GM12878 (cell line): ENCODE results near the gene PALLD. TPM values are rescaled to one million over a fixed set of nuclear protein-coding genes. Genes with fewer than 3 reads are reported as not detected.
A peak's percentile ranks its signal among the peaks of the same experiment; 100 is the strongest.

Source experiments
- ATAC-seq: fragments of 200-7000 bp; cut with Tn5 transposase; 3 replicates; pipeline ENCODE4 v1.9.1; 2020; ENCODE audit warnings: mild to moderate bottlenecking, moderate library complexity
- BruUV-seq: library from RNA; stranded (reverse); fragments of 400-500 nt; replicated peaks from 2 replicates; lab custom pipeline; 2021; lab: Mats Ljungman, UMichigan
- CTCF ChIA-PET: fragments of 300-600 bp; sonication (Branson Sonifier 250); formaldehyde crosslinking; extraction: SDS; loops from one replicate; lab custom pipeline; 2021; ENCODE audit warnings: inconsistent platforms; lab: Yijun Ruan, JAX
- POLR2A ChIA-PET: fragments of 350-600 bp; formaldehyde crosslinking; extraction: SDS; loops from one replicate; lab custom pipeline; 2021; ENCODE audit warnings: inconsistent platforms; lab: Charles Lee
- RAD21 ChIA-PET: fragments of 300-600 bp; sonication (Branson Sonifier 250); formaldehyde crosslinking; loops from one replicate; lab custom pipeline; 2023; ENCODE audit warnings: antibody characterized with exemption; ENCODE audit not compliant: unreplicated experiment; lab: Charles Lee
- SMC1A ChIA-PET: fragments of 300-600 bp; sonication (Branson Sonifier 250); formaldehyde crosslinking; loops from one replicate; lab custom pipeline; 2023; ENCODE audit not compliant: unreplicated experiment, uncharacterized antibody; lab: Charles Lee
- DNase-seq: peaks from one replicate; pipeline ENCODE4 v3.0.0-alpha.2; 2011; ENCODE audit warnings: low read depth, low spot score
- FAIRE-seq: peaks from 3 replicates; lab custom pipeline; 2011; peaks lifted over from hg19 to GRCh38; lab: Jason Lieb, UNC
- H2AFZ ChIP-seq: 2 replicates; pipeline ENCODE4 v1.6.0; 2011; ENCODE audit warnings: low read depth, low read length, control low read depth; ENCODE audit not compliant: control insufficient read depth
- H3K27ac ChIP-seq: 2 replicates; pipeline ENCODE4 v1.5.1; 2011; ENCODE audit warnings: control low read depth; ENCODE audit not compliant: control insufficient read depth, insufficient read depth
- H3K27me3 ChIP-seq, 2 experiments: replicated peaks in 1 of 2; 2 replicates each; pipeline versions ENCODE4 v1.6.0 to v1.6.1; 2011; ENCODE audit warnings: low read length in 1 of 2; ENCODE audit not compliant: control insufficient read depth in 2 of 2, insufficient read depth in 2 of 2
- H3K36me3 ChIP-seq, 2 experiments: 2 replicates each; pipeline ENCODE4 v1.5.1; 2011; ENCODE audit warnings: low read length in 1 of 2; ENCODE audit not compliant: control insufficient read depth in 2 of 2, insufficient read depth in 2 of 2
- H3K4me1 ChIP-seq: 2 replicates; pipeline ENCODE4 v1.6.1; 2011; ENCODE audit warnings: mild to moderate bottlenecking, low read length, moderate library complexity, mixed read lengths; ENCODE audit not compliant: control insufficient read depth, insufficient read depth
- H3K4me2 ChIP-seq: 2 replicates; pipeline ENCODE4 v1.6.0; 2011; ENCODE audit warnings: control low read depth; ENCODE audit not compliant: control insufficient read depth, insufficient read depth
- H3K4me3 ChIP-seq: fragments of 200-600 bp; sonication (generic); 2 replicates; pipeline ENCODE4 v1.5.1; 2016
- H3K79me2 ChIP-seq: 2 replicates; pipeline ENCODE4 v1.6.0; 2011; ENCODE audit warnings: low read length; ENCODE audit not compliant: control insufficient read depth, insufficient read depth
- H3K9ac ChIP-seq: 2 replicates; pipeline ENCODE4 v1.8.0; 2011; ENCODE audit warnings: low read length, control low read depth, mixed read lengths; ENCODE audit not compliant: control insufficient read depth, insufficient read depth
- H3K9me3 ChIP-seq: replicated peaks from 3 replicates; pipeline ENCODE4 v1.5.1; 2011; ENCODE audit warnings: mild to moderate bottlenecking, low read length; ENCODE audit not compliant: control insufficient read depth, insufficient read depth
- H4K20me1 ChIP-seq: 2 replicates; pipeline ENCODE4 v1.6.0; 2011; ENCODE audit not compliant: control insufficient read depth, insufficient read depth
- CHD2 ChIP-seq: IDR thresholded peaks from 2 replicates; pipeline ENCODE4 v1.6.1; 2011; ENCODE audit warnings: low read depth, low read length, improper control_type of control experiment, borderline replicate concordance
- EED ChIP-seq: sonication (generic); IDR thresholded peaks from 2 replicates; pipeline ENCODE4 v1.6.1; 2016; ENCODE audit warnings: antibody characterized with exemption, low read depth
- FOXM1 ChIP-seq: IDR thresholded peaks from 2 replicates; pipeline ENCODE4 v1.6.1; 2012; ENCODE audit warnings: low read depth, mild to moderate bottlenecking, inconsistent platforms, low read length, moderate library complexity
- HDAC6 ChIP-seq: fragments of 200-600 bp; sonication (generic); IDR thresholded peaks from one replicate; pipeline ENCODE4 v1.8.0; 2017; ENCODE audit warnings: antibody characterized with exemption; ENCODE audit not compliant: unreplicated experiment
- IKZF2 ChIP-seq, 2 experiments: fragments of 450-650 bp; IDR thresholded peaks; 2 replicates each; pipeline ENCODE4 v1.6.1; 2017; ENCODE audit warnings: mild to moderate bottlenecking in 2 of 2, moderate library complexity in 2 of 2
- JUND ChIP-seq: IDR thresholded peaks from 2 replicates; pipeline ENCODE4 v1.6.1; 2012; ENCODE audit warnings: low read depth, mild to moderate bottlenecking, low read length, improper control_type of control experiment, moderate library complexity
- MXI1 ChIP-seq: fragments of 150-350 bp; IDR thresholded peaks from 2 replicates; pipeline ENCODE4 v1.6.1; 2011; ENCODE audit warnings: low read depth, mild to moderate bottlenecking, inconsistent platforms, low read length, improper control_type of control experiment
- SKIL ChIP-seq: fragments of 450-650 bp; IDR thresholded peaks from 2 replicates; pipeline ENCODE4 v1.6.1; 2017; ENCODE audit warnings: mild to moderate bottlenecking, low read depth, inconsistent platforms; ENCODE audit not compliant: poor library complexity, severe bottlenecking
- YBX1 ChIP-seq: fragments of 450-650 bp; IDR thresholded peaks from 2 replicates; pipeline ENCODE4 v1.6.1; 2016; ENCODE audit warnings: antibody characterized with exemption
- ZNF592 ChIP-seq: fragments of 450-650 bp; IDR thresholded peaks from 2 replicates; pipeline ENCODE4 v1.6.1; 2017; ENCODE audit warnings: mild to moderate bottlenecking, moderate library complexity
- WGBS: methylation state at CpG from one replicate; pipeline ENCODE4 v1.1.6; 2016; ENCODE audit warnings: low lambda C conversion rate; ENCODE audit not compliant: insufficient replicate concordance, insufficient coverage; ENCODE audit errors: missing lambda C conversion rate; 5-methylcytosine and 5-hydroxymethylcytosine counted together
- in situ Hi-C: fragments of 300-500 bp; cut with MboI; formaldehyde crosslinking; loops from 9 replicates; pipeline ENCODE4 v1.14.3; 2018; ENCODE audit warnings: mixed read lengths
- intact Hi-C: fragments of 100-400 bp; cut with micrococcal nuclease; formaldehyde crosslinking; loops from one replicate; pipeline ENCODE4 v1.14.2; 2022; ENCODE audit not compliant: unreplicated experiment
- polyA plus RNA-seq, 11 experiments: library from polyadenylated mRNA; depleted of rRNA in 4 of 11; unstranded in 6 of 11; stranded (reverse) in 5 of 11; fragments of >200 nt; fragmentation: Nextera tagmentation in 4 of 11; fragmentation: Illumina TruSeq in 1 of 11; extraction: Ambion mirVana in 4 of 11; extraction: Trizol in 1 of 11; gene quantifications; 1 replicate in 1 of 11; 2 replicates in 10 of 11; pipeline versions ENCODE4 v1.2.1 to v1.2.3, GENCODE V29; 2011 to 2016; ENCODE audit warnings: inconsistent platforms in 2 of 11, missing spikeins in 2 of 11, low read depth in 1 of 11
- total RNA-seq, 4 experiments: library from RNA; depleted of rRNA in 3 of 4; stranded (reverse); fragments of >200 nt in 3 of 4; fragmentation: Illumina TruSeq in 1 of 4; extraction: Trizol in 1 of 4; gene quantifications; 2 replicates each; pipeline versions ENCODE4 v1.2.1 to v1.2.3, GENCODE V29; 2013 to 2021

Gene PALLD
- total and polyA plus RNA-seq, 10 of the 15 experiments (the other 5 are each of a cell fraction or from before 2014, with no cell fraction given), result 1.0 to 7.7 (median 1.7) TPM

GRCh38 chr4:168797738-168798375 is 301.0 kb downstream of the PALLD start (continued):
- TF ChIP-seq EED (no peak), FOXM1 (no peak), CHD2 (no peak), MXI1 (no peak)
- TF ChIP-seq, all 136 proteins: peak for 0

DNA sequence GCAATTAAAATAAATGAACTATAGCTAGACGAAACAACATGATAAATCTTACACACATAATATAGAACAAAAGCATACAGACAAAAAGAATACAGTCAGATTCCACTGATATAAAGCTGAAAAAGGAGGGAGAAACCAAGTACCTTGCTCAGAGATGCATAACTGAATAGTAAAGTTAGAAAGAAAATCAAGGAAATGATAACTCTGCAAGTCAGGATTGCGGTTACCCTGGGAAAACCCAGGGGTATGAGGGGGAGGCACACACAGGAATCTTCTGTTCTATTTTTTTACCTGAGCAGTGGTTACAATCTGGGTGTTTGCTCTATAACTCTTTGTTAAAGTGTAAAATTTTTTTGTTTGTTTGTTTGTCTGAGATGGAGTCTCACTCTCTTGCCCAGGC is 304.1 kb downstream of the PALLD start:
- Histone ChIP-seq H3K4me3 (no peak overlapping the region), H4K20me1 (no peaks in the 10 kb centered on the region), H3K9me3 (no peaks in the 10 kb centered on the region), H3K27me3 (no peaks in the 10 kb centered on the region; a peak in 1 of 4 replicates), H3K79me2 (no peaks in the 10 kb centered on the region), H3K4me1 (no peaks in the 10 kb centered on the region), H3K36me3 (no peaks in the 10 kb centered on the region), H3K4me2 (no peak overlapping the region), H2AFZ (no peak overlapping the region), H3K27ac (no peak overlapping the region), H3K9ac (no peak overlapping the region)
- no peak for TF ChIP-seq JUND
- no peak for TF ChIP-seq HDAC6
- no peak for TF ChIP-seq ZNF592
- no peak for TF ChIP-seq YBX1
- 0 out of 4 replicates have a peak, but pooled peaks of 1 of the 2 experiments have one; percentile 18 for TF ChIP-seq IKZF2 (IDR thresholded peaks at IDR 0.05)
- no peak for TF ChIP-seq SKIL
- POLR2A ChIA-PET, result no interaction called here
- whole genome bisulfite sequencing, result 0% methylated on average over 2 of the region's 2 CpGs
- SMC1A ChIA-PET, result interaction anchor here (0.8 to 1.4 kb wide), 2 partner anchors 15 to 30 kb away, joined by 3 to 4 read pairs; no protein-coding TSS in a partner anchor
- RAD21 ChIA-PET, result no interaction called here
- CTCF ChIA-PET, result no interaction called here
- DNase-seq, result no peak
- intact Hi-C loops, result no loop called here
- no TSS peak for BruUV-seq
- in situ Hi-C loops, result no loop called here
- ATAC-seq, result no peak
- FAIRE-seq, result no peak
